Pancreas (tissue), 10 donors: ENCODE data around the gene NOL4L. TPM values are rescaled to one million over a fixed set of nuclear protein-coding genes. Genes with fewer than 3 reads are reported as not detected.

Source experiments
- ATAC-seq, 4 donors: fragments of 200-7000 bp; cut with Tn5 transposase; one replicate each; pipeline versions ENCODE4 v1.8.0 to v1.9.1; 2020; ENCODE audit warnings: mild to moderate bottlenecking in 4 of 4, moderate library complexity in 4 of 4
- DNase-seq, 6 donors: peaks; one replicate each; pipeline ENCODE4 v3.0.0-alpha.2; 2020
- FAIRE-seq: peaks from 2 replicates; lab custom pipeline; 2012; peaks lifted over from hg19 to GRCh38; lab: Jason Lieb, UNC
- H3K27ac ChIP-seq, 4 donors: fragments of 200-600 bp; sonication (generic); 1 replicate in 3 of 4; 2 replicates in 1 of 4; pipeline versions ENCODE4 v1.5.0 to v1.8.0; 2020
- H3K27me3 ChIP-seq, 4 donors: fragments of 200-600 bp; one replicate each; pipeline ENCODE4 v1.8.0; 2021
- H3K36me3 ChIP-seq, 3 donors: fragments of 200-600 bp; sonication (generic) in 1 of 3; one replicate each; pipeline versions ENCODE4 v1.5.0 to v1.8.0; 2020 to 2021
- H3K4me1 ChIP-seq, 3 donors: fragments of 200-600 bp; one replicate each; pipeline ENCODE4 v1.8.0; 2021
- H3K4me3 ChIP-seq, 4 donors: fragments of 200-600 bp; sonication (generic) in 2 of 4; one replicate each; pipeline versions ENCODE4 v1.5.0 to v1.8.0; 2020 to 2021
- H3K9me3 ChIP-seq, 4 donors: fragments of 200-600 bp; one replicate each; pipeline ENCODE4 v1.8.0; 2021
- CTCF ChIP-seq, 4 donors: fragments of 200-600 bp; sonication (generic) in 3 of 4; IDR thresholded peaks; one replicate each; pipeline versions ENCODE4 v1.5.0 to v1.8.0; 2021; ENCODE audit warnings: antibody characterized with exemption in 4 of 4
- WGBS, 2 donors: extraction: QIAGEN DNeasy Blood & Tissue Kit; methylation state at CpG; one replicate each; pipeline ENCODE4 v1.1.7; 2013; 5-methylcytosine and 5-hydroxymethylcytosine counted together
- intact Hi-C, 3 donors: fragments of 100-400 bp; cut with DNase I; formaldehyde crosslinking; loops; one replicate each; pipeline versions ENCODE4 v1.11.1 to v1.14.2; 2022
- polyA plus RNA-seq, 2 donors: library from polyadenylated mRNA; stranded (reverse); fragments of 200-250 nt; gene quantifications; one replicate each; pipeline ENCODE4 v1.2.3, GENCODE V29; 2013
- total RNA-seq, 6 donors: library from RNA; stranded (reverse); fragmentation: NEBNext Ultra II Directional in 4 of 6; extraction: Animal tissue kit (Norgen Biotek cat#: 25700) in 4 of 6; gene quantifications; one replicate each; pipeline versions ENCODE4 v1.2.1 to v1.2.4, GENCODE V29; 2021 to 2023
- donor health status: healthy with polysubstance abuse.
- donor health status: DM: no; HTN: no; CAD: no; lungs with moderate emphysema.
- donor health status: DM: no; HTN: no; CAD: no.
- donor health status: control.
- donor health status: control.
- donor health status: Bipolar disorder and iron deficiency.
- donor health status: DM: yes; HTN: yes; CAD: no.
- donor health status: DM: no; HTN: no; CAD: no.
- donor health status: DM: no; HTN: no; CAD: no.
- donor health status: DM: yes; HTN: yes; CAD: no.

NOL4L gene
- total and polyA plus RNA-seq, 8 donors: 8.7 to 14.5 (median 10.2) TPM

DNA sequence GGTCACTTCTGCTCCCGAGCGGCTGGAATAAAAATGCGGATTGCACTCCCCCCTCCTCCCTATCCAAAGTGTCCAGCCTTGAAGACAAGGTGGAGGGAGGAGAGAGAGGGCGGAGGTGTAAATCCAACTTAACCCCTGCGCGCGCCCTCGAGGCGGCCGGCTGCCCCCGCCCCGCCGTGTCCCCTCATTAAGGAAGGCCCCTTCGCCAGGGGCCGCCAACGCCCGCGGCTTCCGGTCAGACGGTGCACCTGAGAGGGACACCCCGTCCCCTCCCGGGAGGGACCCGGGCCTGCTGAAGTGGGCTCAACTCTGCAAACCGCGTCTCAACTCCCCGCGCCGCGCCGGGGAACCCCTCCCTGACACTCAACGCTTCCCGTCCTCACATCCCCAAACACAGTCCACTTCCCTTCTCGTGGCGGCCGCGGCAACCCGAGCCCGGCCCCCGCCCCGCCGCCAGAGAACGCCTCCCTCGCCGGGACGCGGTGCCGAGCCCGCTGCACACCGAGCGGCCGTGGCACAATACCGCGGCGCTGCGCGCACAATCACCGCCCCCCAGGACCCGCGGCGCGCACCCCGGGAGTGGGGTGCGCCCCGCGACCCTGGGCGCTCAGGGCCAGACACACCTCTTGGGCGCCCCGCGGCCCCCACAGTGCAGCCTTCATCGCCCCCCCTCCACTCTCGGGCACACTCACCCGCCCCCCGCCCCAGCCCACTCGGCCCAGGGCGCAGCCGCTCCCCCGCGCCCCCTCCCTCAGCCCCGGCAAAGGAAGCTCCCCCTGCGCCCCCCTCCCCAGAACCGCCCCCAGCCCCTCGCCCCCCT, 102.5 kb downstream of the NOL4L start:
- Histone ChIP-seq H3K4me1 (peaks cover 7 to 40% (median 29%) of the 10 kb centered on the region in 3 donors), H3K27ac (peak overlapping the region; percentile 62 to 85 (median 80)), H3K27me3 (no peaks in the 10 kb centered on the region), H3K36me3 (no peaks in the 10 kb centered on the region), H3K4me3 (peak overlapping the region; percentile 51 to 80 (median 62)), H3K9me3 (no peaks in the 10 kb centered on the region)
- ATAC-seq (peak; percentile 7 to 43 (median 22)), DNase-seq (peak in 5 of 6 donors; percentile 50 to 83 (median 62)), FAIRE-seq (no peak)
- 1% methylated on average over 60 to 81 of the region's 82 CpGs for WGBS, 2 donors
- no peak for TF ChIP-seq CTCF (IDR thresholded peaks at IDR 0.05)
- intact Hi-C loops: loop anchor here in 2 of 3 donors (10.0 kb wide), 2 partner anchors 278 to 328 kb away; partner anchors contain the start of genes PLAGL2 (in 1 of the 2) and POFUT1 (in 1 of the 2)

GRCh38 chr20:32482143-32482441, 103.0 kb downstream of the NOL4L start:
- Histone ChIP-seq H3K27ac (peak overlapping the region; percentile 62 to 85 (median 80)), H3K4me1 (peaks cover 13 to 46% (median 35%) of the 10 kb centered on the region in 3 donors), H3K4me3 (peak overlapping the region; percentile 51 to 80 (median 62)), H3K36me3 (no peaks in the 10 kb centered on the region), H3K27me3 (no peaks in the 10 kb centered on the region), H3K9me3 (no peaks in the 10 kb centered on the region)
- DNase-seq (no peak), ATAC-seq (no peak), FAIRE-seq (no peak)
- WGBS, 2 donors: 1% methylated on average over 9 of the region's 9 CpGs
- intact Hi-C loops: loop anchor here in 2 of 3 donors (10.0 kb wide), 2 partner anchors 277 to 327 kb away; partner anchors contain the start of genes PLAGL2 (in 1 of the 2) and POFUT1 (in 1 of the 2)
- TF ChIP-seq CTCF (IDR thresholded peaks at IDR 0.05): no peak

DNA sequence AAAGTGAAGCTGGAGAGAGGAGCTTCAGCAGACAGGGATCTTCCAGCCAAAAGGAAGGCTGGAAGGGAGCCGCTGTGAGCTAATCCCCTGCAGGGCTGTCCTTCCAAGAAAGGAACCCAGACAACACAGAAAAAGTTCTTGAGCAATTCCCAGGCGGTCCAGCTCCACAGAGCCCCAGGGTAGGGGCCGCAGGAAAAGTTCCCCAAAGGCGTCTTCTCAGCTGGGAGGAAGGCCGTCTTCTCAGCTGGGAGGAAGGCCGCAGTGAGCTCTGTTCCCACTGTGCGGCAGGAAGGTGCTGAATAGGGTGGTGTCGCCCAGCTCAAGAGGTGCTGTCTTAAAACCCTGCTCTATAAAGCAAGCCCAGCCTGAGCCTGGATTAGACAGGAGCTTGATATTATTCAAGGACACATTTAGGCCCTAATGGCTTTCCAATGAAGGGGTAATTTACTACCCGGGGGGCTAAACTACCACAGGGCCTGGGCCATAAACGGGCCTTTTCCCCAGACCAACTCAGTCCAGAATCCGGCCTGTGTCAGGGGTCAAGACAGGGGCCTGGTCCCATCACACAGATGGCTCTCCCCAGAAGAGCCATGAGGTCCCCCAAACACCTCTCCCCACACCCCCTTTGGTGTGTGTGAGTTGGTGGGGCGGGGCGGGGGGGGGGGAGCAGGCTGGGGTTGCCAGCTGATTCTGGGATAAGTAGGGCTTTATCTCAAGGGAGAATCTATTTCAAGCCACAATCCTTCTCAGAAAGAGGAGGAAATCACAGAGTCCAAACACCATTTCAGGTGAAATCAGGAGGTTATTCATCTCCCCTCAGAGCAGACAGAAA, 103.6 kb downstream of the NOL4L start:
- Histone ChIP-seq H3K4me3 (peak overlapping the region in 2 of 4 donors; percentile 52 to 80), H3K27me3 (no peaks in the 10 kb centered on the region), H3K4me1 (peaks cover 18 to 51% (median 39%) of the 10 kb centered on the region in 3 donors), H3K36me3 (no peaks in the 10 kb centered on the region), H3K27ac (peak overlapping the region; percentile 6 to 85 (median 80)), H3K9me3 (no peaks in the 10 kb centered on the region)
- ATAC-seq: peak in 1 of 4 donors; percentile 5
- DNase-seq: peak in 4 of 6 donors; percentile 22 to 56 (median 38)
- intact Hi-C loops: loop anchor here in 2 of 3 donors (10.0 kb wide), 2 partner anchors 277 to 327 kb away; partner anchors contain the start of genes PLAGL2 (in 1 of the 2) and POFUT1 (in 1 of the 2)
- FAIRE-seq: no peak
- no peak for TF ChIP-seq CTCF (IDR thresholded peaks at IDR 0.05)
- 14 to 17% methylated on average over 13 of the region's 13 CpGs for WGBS, 2 donors

- peak overlapping the region in 2 of 4 donors; percentile 52 to 80 for H3K4me3 ChIP-seq
Measured at GRCh38 chr20:32480371-32481241, 104.5 kb downstream of the NOL4L start.

More at GRCh38 chr20:32480371-32481241, 104.5 kb downstream of the NOL4L start:
- no peaks in the 10 kb centered on the region for H3K36me3 ChIP-seq
- TF ChIP-seq CTCF (IDR thresholded peaks at IDR 0.05): no peak
- 51 to 53% methylated on average over 12 of the region's 12 CpGs for WGBS, 2 donors
- peaks cover 20 to 58% (median 41%) of the 10 kb centered on the region in 3 donors for H3K4me1 ChIP-seq
- ATAC-seq: no peak
- FAIRE-seq: no peak
- H3K27ac ChIP-seq: peak overlapping the region; percentile 6 to 85 (median 80)
- peak in 4 of 6 donors; percentile 18 to 47 (median 31) for DNase-seq
- intact Hi-C loops: loop anchor here in 2 of 3 donors (10.0 kb wide), 2 partner anchors 276 to 326 kb away; partner anchors contain the start of genes PLAGL2 (in 1 of the 2) and POFUT1 (in 1 of the 2)
- no peaks in the 10 kb centered on the region for H3K9me3 ChIP-seq
- no peaks in the 10 kb centered on the region for H3K27me3 ChIP-seq
